WI38 (cell line): ENCODE measurements around the gene KRT35.

Source experiments
- H3K4me3 ChIP-seq: 2 replicates; pipeline ENCODE4 v1.5.1; 2011; ENCODE audit warnings: low read depth, mild to moderate bottlenecking, control low read depth, low read length
- CTCF ChIP-seq: IDR thresholded peaks from 2 replicates; pipeline ENCODE4 v1.5.1; 2012; ENCODE audit warnings: low read depth, mild to moderate bottlenecking, control low read depth, low read length

KRT35 gene

DNA sequence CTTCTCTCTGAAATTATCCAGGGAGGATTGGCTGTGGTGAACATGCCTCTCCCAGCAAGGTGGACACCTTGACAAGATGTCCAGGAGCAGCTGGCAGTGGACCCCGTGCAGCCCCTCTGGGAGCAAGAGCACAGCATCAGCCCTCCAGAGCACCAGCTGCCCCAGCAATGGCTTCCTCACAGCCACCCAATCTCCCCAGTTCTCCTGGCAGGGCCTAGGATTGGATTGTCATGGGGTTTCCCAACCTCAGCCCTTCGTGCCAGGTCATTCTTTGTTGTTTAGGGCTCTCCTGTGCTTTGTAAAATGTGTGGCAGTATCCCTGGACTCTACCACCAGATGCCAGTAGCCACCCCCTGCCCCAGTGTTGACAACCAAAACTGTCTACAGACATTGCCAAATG is 10.5 kb upstream of the KRT35 start:
- no peak for TF ChIP-seq CTCF
- no peak overlapping the region for H3K4me3 ChIP-seq

- H3K4me3 ChIP-seq, result no peak overlapping the region
- no peak for TF ChIP-seq CTCF
These were observed 9.3 kb upstream of the KRT35 start for GRCh38 chr17:41490000-41490990.

- TF ChIP-seq CTCF, result no peak
- no peak within 1 kb of the TSS for H3K4me3 ChIP-seq
These were observed 8.6 kb upstream of the KRT35 start, which contains the start of gene KRT36 for GRCh38 chr17:41489531-41489930. TSS of gene KRT36 (minus strand) at chr17:41489910. CDS start at chr17:41489864, 46 bp downstream.

GRCh38 chr17:41486809-41487530 is 6.0 kb upstream of the KRT35 start:
- no peak for TF ChIP-seq CTCF
- no peak overlapping the region for H3K4me3 ChIP-seq

DNA sequence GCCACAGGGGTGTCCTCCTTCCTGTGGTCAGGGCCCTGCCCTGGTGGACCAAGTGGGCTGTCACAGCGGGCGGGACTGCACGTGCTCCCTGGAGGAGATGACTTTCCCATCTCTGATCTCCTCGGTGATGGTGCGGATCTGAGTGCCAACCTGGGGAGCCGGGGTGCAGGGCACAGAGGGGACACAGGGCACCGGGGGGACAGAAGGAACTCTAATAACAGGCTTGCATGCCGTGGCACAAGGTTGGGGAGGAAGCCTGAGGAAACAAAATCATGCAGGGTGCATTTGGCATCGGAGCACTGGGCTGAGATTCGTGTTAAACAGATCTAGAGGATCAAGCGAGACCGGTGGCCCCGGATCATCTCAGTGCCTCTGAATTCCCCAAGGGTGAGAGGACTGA is 5.4 kb upstream of the KRT35 start:
- no peak for TF ChIP-seq CTCF
- no peak overlapping the region for H3K4me3 ChIP-seq

GRCh38 chr17:41484920-41485904 is 4.3 kb upstream of the KRT35 start:
- H3K4me3 ChIP-seq, result no peak overlapping the region
- TF ChIP-seq CTCF, result no peak
